OCI-M1 (cell line): ENCODE data around the gene EEF1AKMT4.

Experiments used
- DNase-seq: peaks from one replicate; lab custom pipeline; 2025; lab: John Stamatoyannopoulos, UW

The EEF1AKMT4 gene

GRCh38 chr3:184235381-184236032, 14.0 kb upstream of the EEF1AKMT4 start:
- DNase-seq, result no peak

DNA sequence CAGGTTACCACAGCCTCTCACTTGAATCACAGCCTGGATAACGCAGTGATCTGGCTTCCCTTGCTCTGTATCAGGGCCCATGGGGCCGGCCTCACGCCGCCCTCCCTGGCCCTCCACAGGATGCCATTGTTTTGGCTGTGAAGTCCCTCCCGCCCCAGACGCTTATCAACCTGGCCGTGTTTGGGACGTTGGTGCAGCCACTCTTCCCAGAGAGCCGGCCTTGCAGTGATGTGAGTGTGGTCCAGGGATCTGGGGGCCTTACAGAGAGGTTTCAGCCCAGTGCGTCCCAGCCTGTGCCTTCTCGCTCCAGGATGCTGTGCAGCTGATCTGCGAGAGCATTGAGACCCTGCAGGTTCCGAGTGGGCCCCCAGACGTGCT, 13.4 kb upstream of the EEF1AKMT4 start:
- no peak for DNase-seq

DNA sequence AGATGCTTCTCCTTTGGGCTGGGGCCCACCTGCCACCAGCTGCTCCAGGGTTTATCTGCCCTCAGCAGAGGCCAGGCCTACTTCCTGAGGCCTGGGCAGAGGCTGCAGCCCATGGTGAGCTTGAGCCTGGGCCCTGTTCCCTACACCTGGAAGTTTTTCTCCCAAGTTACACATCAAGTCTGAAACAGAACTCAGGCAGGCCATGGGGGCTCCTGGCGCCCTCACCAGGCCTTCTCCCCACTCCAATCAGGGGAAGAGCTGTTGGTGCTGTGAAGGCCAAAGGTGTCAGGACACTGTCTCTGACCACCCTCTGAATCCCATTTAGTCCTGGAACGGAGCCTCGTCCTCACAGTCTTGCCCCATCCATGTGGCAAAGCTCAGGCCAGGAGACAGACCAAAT, 12.8 kb upstream of the EEF1AKMT4 start:
- no peak for DNase-seq

- no peak for DNase-seq
Observed at GRCh38 chr3:184237211-184237610, 12.3 kb upstream of the EEF1AKMT4 start.

DNA sequence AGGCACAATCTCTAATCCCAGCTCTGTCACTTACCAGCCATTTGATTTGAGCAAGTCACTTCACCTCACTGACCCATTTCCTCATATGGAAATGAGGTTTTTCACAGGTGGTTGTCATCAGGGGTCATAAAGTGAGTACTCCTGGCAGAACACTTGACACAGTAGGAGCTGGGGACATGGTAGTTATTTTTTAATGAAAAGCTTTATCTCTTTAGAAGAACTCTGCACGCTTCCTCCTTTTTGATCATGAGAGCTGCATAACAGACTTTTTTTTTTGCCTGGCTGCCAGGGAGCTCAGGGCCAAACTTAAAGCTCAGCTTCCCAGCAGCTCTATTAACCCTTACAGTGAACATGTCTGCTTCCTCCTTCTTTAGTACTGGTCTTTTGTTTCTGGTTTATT, 11.7 kb upstream of the EEF1AKMT4 start:
- no peak for DNase-seq

DNA sequence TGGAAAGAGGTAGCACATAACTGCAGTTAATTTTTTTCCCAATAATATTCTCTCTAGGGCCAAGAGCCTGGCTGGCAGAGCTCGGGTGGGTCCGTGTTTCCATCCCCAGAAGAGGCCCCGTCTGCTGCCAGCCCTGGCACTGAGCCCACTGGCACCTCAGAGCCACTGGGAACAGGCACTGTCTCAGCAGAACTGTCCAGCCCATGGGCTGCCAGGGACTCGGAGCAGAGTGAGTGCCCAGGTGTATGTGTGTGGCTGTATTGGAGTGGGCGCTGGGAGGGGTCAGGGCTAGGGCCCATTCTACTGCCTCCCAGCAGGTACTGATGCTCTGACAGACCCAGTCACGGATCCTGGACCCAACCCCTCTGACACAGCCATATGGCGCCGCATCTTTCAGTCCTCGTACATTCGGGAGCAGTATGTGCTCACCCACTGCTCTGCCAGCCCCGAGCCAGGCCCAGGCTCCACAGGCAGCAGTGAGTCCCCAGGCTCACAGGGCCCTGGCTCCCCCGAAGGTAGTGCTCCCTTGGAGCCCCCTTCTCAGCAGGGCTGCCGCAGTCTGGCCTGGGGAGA, 11.1 kb upstream of the EEF1AKMT4 start:
- DNase-seq, result no peak

- DNase-seq, result no peak
Observed at GRCh38 chr3:184239221-184239620, 10.3 kb upstream of the EEF1AKMT4 start.

- no peak for DNase-seq
Observed at GRCh38 chr3:184239708-184240107, 9.8 kb upstream of the EEF1AKMT4 start.

DNA sequence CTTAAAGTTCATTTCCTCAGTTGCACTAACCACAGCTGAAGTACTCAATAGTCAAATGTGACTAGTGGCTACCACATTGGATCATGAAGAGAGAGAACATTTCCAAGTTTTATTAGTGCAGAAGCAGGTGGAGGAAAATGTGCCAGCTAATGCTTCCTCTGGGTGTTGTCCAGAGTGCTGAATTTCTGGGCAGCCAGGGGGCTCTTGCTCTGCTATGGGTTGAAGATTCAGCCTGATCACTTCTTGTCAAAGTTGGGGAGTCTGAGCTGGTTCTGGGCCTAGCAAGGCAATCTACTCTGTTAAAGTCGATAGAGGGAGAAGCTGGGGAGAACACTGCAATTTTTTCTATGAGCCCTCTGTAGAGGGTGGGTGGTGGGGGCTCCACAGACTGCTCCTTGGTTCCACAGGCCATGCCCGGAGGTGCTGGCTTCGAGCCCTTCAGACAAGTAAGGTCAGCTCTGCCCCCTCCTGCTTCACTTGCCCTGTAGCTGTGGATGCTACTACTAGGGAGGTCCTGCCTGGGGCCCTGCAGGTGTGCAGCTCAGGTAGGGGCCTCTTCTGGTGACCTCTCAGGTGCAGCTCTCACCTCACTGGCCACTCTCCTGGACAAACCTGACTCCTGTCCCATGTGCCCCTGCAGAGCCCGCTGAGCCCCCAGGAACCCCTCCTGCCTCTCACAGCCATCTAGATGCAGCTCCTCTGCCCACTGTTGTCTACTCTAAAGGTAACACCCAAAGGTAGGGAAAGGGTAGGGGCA, 8.9 kb upstream of the EEF1AKMT4 start:
- DNase-seq, result peak; percentile 22

GRCh38 chr3:184241141-184241446, 8.4 kb upstream of the EEF1AKMT4 start:
- DNase-seq, result no peak

GRCh38 chr3:184241447-184242296, 7.8 kb upstream of the EEF1AKMT4 start:
- no peak for DNase-seq

DNA sequence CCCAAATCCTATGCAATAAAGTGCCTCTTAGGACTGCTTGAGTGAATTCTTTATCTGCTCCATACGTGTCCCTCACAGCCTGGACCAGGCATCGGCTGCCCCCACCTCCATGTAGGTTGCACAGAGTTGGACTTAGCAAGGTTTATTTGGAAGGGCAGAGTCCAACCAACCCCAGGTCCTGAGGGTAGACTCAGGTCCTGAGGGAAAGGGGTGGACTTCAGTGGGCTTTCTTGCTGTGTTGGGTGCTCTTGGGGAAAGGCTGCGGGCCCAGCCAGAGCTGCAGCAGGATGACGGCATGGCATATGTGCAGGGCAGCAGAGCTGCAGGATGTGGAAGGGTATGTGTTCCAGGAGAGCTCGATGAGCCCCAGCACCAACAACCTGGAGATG, 7.2 kb upstream of the EEF1AKMT4 start:
- no peak for DNase-seq

DNA sequence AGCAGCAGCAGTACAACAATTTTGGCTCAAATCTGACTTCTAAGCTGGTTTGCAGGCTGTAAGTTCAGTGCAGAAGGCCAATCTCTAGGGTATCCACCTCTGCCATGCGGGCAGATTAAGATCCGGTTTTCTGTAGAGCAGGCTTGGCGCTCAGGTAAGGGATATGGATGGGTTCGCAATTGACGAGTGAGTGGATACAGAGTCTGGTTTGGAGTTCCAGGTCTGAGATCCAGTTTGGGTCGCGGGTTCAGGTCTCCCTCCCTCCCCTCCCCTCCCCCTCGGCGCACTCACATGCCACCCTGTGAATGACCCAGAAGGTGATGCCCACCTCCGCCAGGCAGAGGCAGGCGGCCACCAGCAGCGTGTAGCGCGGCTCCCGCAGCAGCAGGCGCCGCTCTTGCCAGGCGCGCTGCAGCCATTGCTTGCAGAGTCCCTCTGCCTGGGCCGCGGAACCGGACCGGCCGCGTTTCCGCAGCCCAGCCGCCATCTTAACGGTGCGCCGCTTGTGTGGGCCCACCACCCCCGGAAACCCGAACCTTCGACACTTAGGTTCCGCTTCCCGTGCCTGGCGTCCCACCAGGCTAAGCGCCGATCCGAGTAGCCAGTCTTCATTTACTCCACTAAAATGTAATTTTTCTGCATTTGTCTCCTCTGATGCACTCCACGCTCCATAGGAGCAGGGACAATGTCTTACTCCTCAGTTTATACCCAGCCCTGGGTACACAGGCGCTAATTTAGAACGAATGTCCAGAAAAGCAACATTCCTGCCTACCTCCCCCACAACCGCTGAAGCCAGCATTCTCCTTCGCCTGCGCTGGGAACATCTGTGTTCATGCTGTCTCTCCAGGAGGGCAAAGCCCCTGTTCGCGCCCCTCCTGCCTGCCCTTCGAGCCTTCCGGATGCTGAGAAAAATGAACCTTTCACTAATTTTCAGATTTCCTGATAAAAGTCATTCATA, 739 bp upstream of the EEF1AKMT4 start, which contains the start of gene ALG3:
TSS of gene ALG3 (minus strand) at position 509 of the 958 bp plus-strand sequence. CDS start at position 487, 22 bp downstream.
- peak; percentile 82 for DNase-seq

GRCh38 chr3:184250167-184250828, 826 bp downstream of the EEF1AKMT4 start:
- peak; percentile 92 for DNase-seq

- DNase-seq, result no peak
Observed at GRCh38 chr3:184255291-184256039, 6.0 kb downstream of the EEF1AKMT4 start.

GRCh38 chr3:184257083-184257915, 7.8 kb downstream of the EEF1AKMT4 start:
- DNase-seq, result no peak

DNA sequence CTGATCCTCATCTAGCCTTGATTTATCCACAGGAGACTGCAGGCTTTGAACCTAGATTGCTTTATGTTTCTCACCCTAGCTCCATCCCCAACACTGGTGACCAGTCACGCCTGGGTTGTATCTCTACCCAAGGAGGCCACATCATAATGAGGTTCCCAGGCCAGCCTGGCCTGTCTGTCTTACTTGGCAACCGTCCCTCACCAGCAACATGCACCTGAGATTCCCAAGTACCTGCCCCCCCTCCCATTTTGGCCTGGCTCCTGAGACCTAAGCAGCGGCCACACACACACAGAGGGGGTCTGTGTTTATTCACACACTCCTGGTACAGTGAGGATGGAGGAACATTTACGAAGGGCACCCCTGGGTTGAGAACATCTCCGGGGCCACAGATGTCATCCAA, 9.5 kb downstream of the EEF1AKMT4 start:
- DNase-seq, result no peak

GRCh38 chr3:184259396-184259877, 10.0 kb downstream of the EEF1AKMT4 start:
- no peak for DNase-seq
